Sciatic nerve (tissue), 2 donors: ENCODE data around the gene SYCE1L. TPM values are rescaled to one million over a fixed set of nuclear protein-coding genes. Genes with fewer than 3 reads are reported as not detected.
"Not testable (repeated sequence)": the region's sequence is repeated elsewhere in the genome, so short reads cannot be mapped to it uniquely, and the experiment has no call there.

Experiments used
- ATAC-seq: fragments of 200-7000 bp; cut with Tn5 transposase; one replicate; pipeline ENCODE4 v1.9.1; 2020; ENCODE audit warnings: mild to moderate bottlenecking, moderate library complexity
- DNase-seq: peaks from one replicate; pipeline ENCODE4 v3.0.0-alpha.2; 2020; ENCODE audit warnings: low spot score
- intact Hi-C: fragments of 100-400 bp; cut with DNase I; formaldehyde crosslinking; loops from one replicate; pipeline ENCODE4 v1.14.2; 2022
- total RNA-seq: library from RNA; stranded (reverse); fragmentation: NEBNext Ultra II Directional; extraction: Animal tissue kit (Norgen Biotek cat#: 25700); gene quantifications from one replicate; pipeline ENCODE4 v1.2.1, GENCODE V29; 2021
- donor health status: DM: no; HTN: no; CAD: no.
- donor health status: DM: no; HTN: no; CAD: no.

The SYCE1L gene
- total RNA-seq = 3.9 TPM

- no peak for DNase-seq
- no peak for ATAC-seq
- intact Hi-C loops = no loop called here
Measured at GRCh38 chr16:77199211-77199610, at the start of gene SYCE1L. SYCE1L (plus strand) TSS chr16:77199408; CDS start chr16:77199452, 44 bp downstream.

- DNase-seq = no peak
- intact Hi-C loops = no loop called here
- ATAC-seq = peak; percentile 41
Measured at GRCh38 chr16:77157346-77158058, 41.7 kb upstream of the SYCE1L start.

GRCh38 chr16:77158293-77158692 is 40.9 kb upstream of the SYCE1L start:
- no peak for DNase-seq
- ATAC-seq = no peak

GRCh38 chr16:77165006-77165405 is 34.2 kb upstream of the SYCE1L start:
- intact Hi-C loops = no loop called here
- DNase-seq = no peak
- ATAC-seq = no peak

More at GRCh38 chr16:77158293-77158692, 40.9 kb upstream of the SYCE1L start:
- intact Hi-C loops = no loop called here

- ATAC-seq, DNase-seq, intact Hi-C loops: not testable (repeated sequence)
Measured at GRCh38 chr16:77165536-77166236, 33.5 kb upstream of the SYCE1L start.

GRCh38 chr16:77166726-77167125 is 32.5 kb upstream of the SYCE1L start:
- intact Hi-C loops = no loop called here
- no peak for ATAC-seq
- no peak for DNase-seq

- no peak for DNase-seq
- intact Hi-C loops = no loop called here
- no peak for ATAC-seq
Measured at GRCh38 chr16:77168901-77169300, 30.3 kb upstream of the SYCE1L start.

- ATAC-seq (no peak), DNase-seq (no peak)
- intact Hi-C loops = no loop called here
Measured at GRCh38 chr16:77169650-77170236, 29.5 kb upstream of the SYCE1L start.

GRCh38 chr16:77170805-77171204 is 28.4 kb upstream of the SYCE1L start:
- intact Hi-C loops = no loop called here
- DNase-seq = no peak
- ATAC-seq = no peak

GRCh38 chr16:77171745-77172635 is 27.2 kb upstream of the SYCE1L start:
- no peak for DNase-seq

GRCh38 chr16:77172951-77173350 is 26.3 kb upstream of the SYCE1L start:
- DNase-seq (no peak), ATAC-seq (no peak)
- intact Hi-C loops = no loop called here

More at GRCh38 chr16:77171745-77172635, 27.2 kb upstream of the SYCE1L start:
- ATAC-seq = peak; percentile 62
- intact Hi-C loops = no loop called here

- ATAC-seq (no peak), DNase-seq (no peak)
- intact Hi-C loops = no loop called here
Measured at GRCh38 chr16:77183137-77183536, 16.1 kb upstream of the SYCE1L start.

- ATAC-seq, intact Hi-C loops, DNase-seq: not testable (repeated sequence)
Measured at GRCh38 chr16:77186298-77186697, 12.9 kb upstream of the SYCE1L start.

GRCh38 chr16:77190190-77190477 is 9.1 kb upstream of the SYCE1L start:
- DNase-seq = no peak
- ATAC-seq = no peak

GRCh38 chr16:77190478-77191258 is 8.5 kb upstream of the SYCE1L start, which contains the start of gene MON1B:
MON1B (plus strand) TSS chr16:77191190; CDS start chr16:77191486, 296 bp downstream.
- DNase-seq = peak; percentile 97

More at GRCh38 chr16:77190190-77190477, 9.1 kb upstream of the SYCE1L start:
- intact Hi-C loops = no loop called here

GRCh38 chr16:77191259-77191969 is 7.8 kb upstream of the SYCE1L start:
- peak; percentile 70 for DNase-seq
- intact Hi-C loops = no loop called here
- ATAC-seq = no peak

More at GRCh38 chr16:77190478-77191258, 8.5 kb upstream of the SYCE1L start, which contains the start of gene MON1B:
- intact Hi-C loops = no loop called here
- peak; percentile 99 for ATAC-seq

- intact Hi-C loops = no loop called here
- ATAC-seq (no peak), DNase-seq (no peak)
Measured at GRCh38 chr16:77193377-77193776, 5.8 kb upstream of the SYCE1L start.
